HepG2 (cell line): ENCODE measurements around the gene BSG.

ENCODE experiments used
- BHLHE40 ChIP-seq: IDR thresholded peaks from 2 replicates; pipeline ENCODE4 v1.6.1; 2011; ENCODE audit warnings: low read length, improper control_type of control experiment
- KAT7 ChIP-seq: IDR thresholded peaks from 2 replicates; pipeline ENCODE4 v1.6.1; 2018; ENCODE audit warnings: borderline replicate concordance, missing compliant biosample characterization
- RAD21 ChIP-seq: fragments of 450-650 bp; formaldehyde crosslinking; IDR thresholded peaks from 2 replicates; pipeline ENCODE4 v1.5.0; 2020; ENCODE audit warnings: mild to moderate bottlenecking
- ZNF256 ChIP-seq: sonication (generic); formaldehyde crosslinking; conservative IDR thresholded peaks from 2 replicates; pipeline ENCODE4 v1.4.0; 2020; ENCODE audit warnings: missing genetic modification reagents

GRCh38 chr19:543910-544608, 28.3 kb upstream of the BSG start, which contains the start of gene GZMM:
- TF ChIP-seq RAD21 (CRISPR knock-in tag) (no peak), BHLHE40 (no peak), KAT7 (CRISPR knock-in tag) (no peak), ZNF256 (CRISPR knock-in tag) (no peak)
